Neural cell (in vitro differentiated cells): ENCODE results near the gene ICA1. TPM values are rescaled to one million over a fixed set of nuclear protein-coding genes. Genes with fewer than 3 reads are reported as not detected.

Experiments used
- H2AFZ ChIP-seq: fragments of 200-600, 300-800 bp; sonication (generic), shearing (Covaris generic); 2 replicates; pipeline ENCODE4 v1.6.0; 2014; ENCODE audit warnings: low read depth, mild to moderate bottlenecking, antibody characterized with exemption, low read length, moderate library complexity
- H3F3A ChIP-seq: fragments of 200-600 bp; shearing (Covaris generic); 2 replicates; pipeline ENCODE4 v1.6.1; 2016; ENCODE audit warnings: mild to moderate bottlenecking, moderate library complexity, mixed read lengths, antibody characterized with exemption, low read length; ENCODE audit not compliant: insufficient read depth, poor library complexity, severe bottlenecking
- H3K27ac ChIP-seq: fragments of 200-600, 300-800 bp; sonication (generic), shearing (Covaris generic); 2 replicates; pipeline ENCODE4 v1.5.1; 2014; ENCODE audit warnings: mild to moderate bottlenecking, low read length, moderate library complexity
- H3K27me3 ChIP-seq: fragments of 300-800, 200-600 bp; sonication (generic), shearing (Covaris generic); 2 replicates; pipeline ENCODE4 v1.6.0; 2014; ENCODE audit warnings: mild to moderate bottlenecking, low read depth, low read length, moderate library complexity; ENCODE audit not compliant: insufficient read depth
- H3K36me3 ChIP-seq: fragments of 300-800, 200-600 bp; sonication (generic), shearing (Covaris generic); 2 replicates; pipeline ENCODE4 v1.5.1; 2014; ENCODE audit warnings: mild to moderate bottlenecking, antibody characterized with exemption, low read length, moderate library complexity; ENCODE audit not compliant: insufficient read depth
- H3K4me2 ChIP-seq: fragments of 300-800, 200-600 bp; sonication (generic), shearing (Covaris generic); 2 replicates; pipeline ENCODE4 v1.6.0; 2014; ENCODE audit warnings: mild to moderate bottlenecking, low read length
- H3K4me3 ChIP-seq: fragments of 300-800, 200-600 bp; sonication (generic), shearing (Covaris generic); 2 replicates; pipeline ENCODE4 v1.5.1; 2014; ENCODE audit warnings: mild to moderate bottlenecking, low read length, moderate library complexity
- H3K79me2 ChIP-seq: fragments of 200-600 bp; shearing (Covaris generic); replicated peaks from 2 replicates; pipeline ENCODE4 v1.6.0; 2014; ENCODE audit warnings: mild to moderate bottlenecking, low read length, moderate library complexity; ENCODE audit not compliant: insufficient read depth
- H3K9ac ChIP-seq: fragments of 300-800, 200-600 bp; sonication (generic), shearing (Covaris generic); 2 replicates; pipeline ENCODE4 v1.6.1; 2016; ENCODE audit warnings: mild to moderate bottlenecking, low read length, mixed read lengths
- H3K9me2 ChIP-seq: fragments of 200-600 bp; shearing (Covaris generic); 2 replicates; pipeline ENCODE4 v1.6.1; 2016; ENCODE audit warnings: mild to moderate bottlenecking, low read length, mixed read lengths; ENCODE audit not compliant: insufficient read depth
- H3K9me3 ChIP-seq: fragments of 200-600, 300-800 bp; sonication (generic), shearing (Covaris generic); 2 replicates; pipeline ENCODE4 v1.6.1; 2016; ENCODE audit warnings: mild to moderate bottlenecking, mixed run types, low read length, moderate library complexity, mixed read lengths
- H4K20me1 ChIP-seq: fragments of 200-600 bp; shearing (Covaris generic); 2 replicates; pipeline ENCODE4 v1.6.1; 2016; ENCODE audit warnings: mild to moderate bottlenecking, mixed run types; ENCODE audit not compliant: insufficient read depth
- EP300 ChIP-seq: fragments of 450-650 bp; conservative IDR thresholded peaks from 2 replicates; pipeline ENCODE4 v1.6.1; 2014; ENCODE audit warnings: antibody characterized with exemption, mild to moderate bottlenecking, moderate library complexity; ENCODE audit not compliant: poor library complexity, severe bottlenecking
- EZH2 ChIP-seq: fragments of 200-600, 300-800 bp; shearing (Covaris generic), sonication (generic); IDR thresholded peaks from 2 replicates; pipeline ENCODE4 v1.6.1; 2014; ENCODE audit warnings: antibody characterized with exemption, low read length, borderline replicate concordance, mild to moderate bottlenecking; ENCODE audit not compliant: insufficient read depth, poor library complexity, severe bottlenecking
- MXI1 ChIP-seq: fragments of 450-650 bp; conservative IDR thresholded peaks from 2 replicates; pipeline ENCODE4 v1.6.1; 2014; ENCODE audit warnings: antibody characterized with exemption, mild to moderate bottlenecking; ENCODE audit not compliant: poor library complexity, severe bottlenecking
- POLR2AphosphoS5 ChIP-seq: IDR thresholded peaks from 2 replicates; pipeline ENCODE4 v1.6.1; 2012
- RAD21 ChIP-seq: fragments of 450-650 bp; conservative IDR thresholded peaks from 2 replicates; pipeline ENCODE4 v1.6.1; 2014; ENCODE audit warnings: antibody characterized with exemption, mild to moderate bottlenecking, moderate library complexity
- SMC3 ChIP-seq: fragments of 450-650 bp; conservative IDR thresholded peaks from 2 replicates; pipeline ENCODE4 v1.6.1; 2014; ENCODE audit warnings: antibody characterized with exemption, mild to moderate bottlenecking, moderate library complexity; ENCODE audit not compliant: poor library complexity
- TAF1 ChIP-seq: IDR thresholded peaks from 2 replicates; pipeline ENCODE4 v1.6.1; 2012; ENCODE audit warnings: low read depth
- polyA plus RNA-seq: library from polyadenylated mRNA; depleted of rRNA; stranded (reverse); fragments of >200 nt; gene quantifications from 2 replicates; pipeline ENCODE4 v1.2.3, GENCODE V29; 2014
- TF ChIP-seq, protein P1 (sequence below): fragments of 450-650 bp; IDR thresholded peaks from 2 replicates; pipeline ENCODE4 v1.5.1; 2014; ENCODE audit warnings: antibody characterized with exemption, mild to moderate bottlenecking, moderate library complexity; ENCODE audit not compliant: poor library complexity, severe bottlenecking
- TF ChIP-seq, protein P2 (sequence below): IDR thresholded peaks from 2 replicates; pipeline ENCODE4 v1.6.1; 2012; ENCODE audit warnings: borderline replicate concordance

ICA1 gene
- polyA plus RNA-seq, 1 donor from 2014 or later, result 18.6 TPM

DNA sequence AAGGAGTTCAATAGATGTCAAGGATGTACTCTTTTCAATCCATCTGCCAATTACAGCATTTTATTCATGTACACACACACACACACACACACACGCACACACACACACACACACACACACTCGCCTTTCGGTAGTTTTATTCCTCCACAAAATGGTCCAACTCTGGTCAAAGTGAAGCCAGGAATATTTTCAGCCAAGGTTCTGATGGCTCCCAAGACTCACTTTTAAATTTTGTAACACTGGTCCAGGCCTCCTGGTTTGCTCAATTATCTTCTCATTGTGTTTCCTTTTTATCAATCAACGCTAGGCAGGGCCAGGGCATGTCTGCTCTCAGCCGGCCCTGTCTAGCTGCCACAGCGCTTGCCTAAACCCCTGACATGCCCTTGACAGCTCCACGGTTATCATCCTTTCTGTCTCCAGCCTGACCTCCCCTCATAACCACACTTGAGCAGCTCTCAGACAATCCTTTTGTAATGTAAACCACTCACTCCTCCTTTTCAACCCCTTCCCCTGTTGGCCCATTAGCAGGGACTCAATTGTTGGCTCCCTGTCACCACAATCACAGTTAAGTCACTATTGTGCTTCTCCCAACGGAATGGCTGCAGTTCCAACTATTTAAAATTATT is 115.1 kb downstream of the ICA1 start:
- peak overlapping the region; percentile 36 for H3K4me3 ChIP-seq
- H3K4me2 ChIP-seq, result peak overlapping the region; percentile 44
- no peaks in the 10 kb centered on the region for H3K9me3 ChIP-seq
- peak overlapping the region; percentile 15 for H3K9ac ChIP-seq
- H3K79me2 ChIP-seq, result no peaks in the 10 kb centered on the region
- TF ChIP-seq EZH2 (no peak), POLR2AphosphoS5 (peak; percentile 82), EP300 (peak; percentile 94)
- peak overlapping the region; percentile 67 for H3K27ac ChIP-seq
- H4K20me1 ChIP-seq, result no peaks in the 10 kb centered on the region
- no peaks in the 10 kb centered on the region for H3K9me2 ChIP-seq
- no peak overlapping the region for H2AFZ ChIP-seq
- H3K36me3 ChIP-seq, result no peaks in the 10 kb centered on the region
- peaks cover 3% of the 10 kb centered on the region for H3F3A ChIP-seq
- H3K27me3 ChIP-seq, result no peaks in the 10 kb centered on the region

DNA sequence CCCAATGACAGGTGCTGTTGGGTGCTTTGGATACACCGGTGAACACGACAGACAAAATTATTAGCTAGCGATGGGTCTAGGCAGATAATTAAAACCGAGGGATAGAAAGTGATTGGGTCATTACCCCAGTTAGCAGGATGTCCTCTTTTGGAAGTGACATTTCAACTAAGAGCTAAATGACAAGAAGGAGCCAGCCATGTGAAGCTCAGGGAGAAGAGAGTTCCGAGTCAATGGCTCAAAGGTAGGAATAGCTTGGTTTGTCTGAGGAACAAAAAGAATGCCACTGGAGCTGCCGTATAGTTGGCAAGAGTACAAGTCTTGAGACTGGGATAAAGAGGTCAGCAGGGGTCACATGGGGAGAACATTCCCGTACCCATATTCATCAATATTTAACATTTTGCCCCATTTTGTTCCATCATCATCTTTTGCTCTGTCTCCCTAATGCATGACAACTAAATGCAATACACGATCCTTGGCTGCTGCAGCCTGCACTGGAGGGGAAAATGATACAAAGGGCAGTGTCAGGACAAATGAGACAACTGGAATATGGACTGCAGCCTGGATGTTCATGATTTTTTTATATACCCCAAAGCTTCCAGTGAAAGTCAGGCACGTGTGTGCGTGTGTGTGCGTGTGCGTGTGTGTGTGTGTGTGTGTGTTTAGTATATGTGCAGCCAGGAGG is 115.7 kb downstream of the ICA1 start:
- Histone ChIP-seq H3K9me2 (no peaks in the 10 kb centered on the region), H3K79me2 (no peaks in the 10 kb centered on the region), H3K4me3 (peak overlapping the region; percentile 36), H3K4me2 (no peak overlapping the region), H3K27me3 (no peaks in the 10 kb centered on the region), H3F3A (peaks cover 3% of the 10 kb centered on the region), H3K36me3 (no peaks in the 10 kb centered on the region), H3K9ac (peak overlapping the region; percentile 15), H4K20me1 (no peaks in the 10 kb centered on the region), H3K9me3 (no peaks in the 10 kb centered on the region), H2AFZ (no peak overlapping the region), H3K27ac (peak overlapping the region; percentile 67)
- TF ChIP-seq EZH2 (no peak), MXI1 (no peak), SMC3 (no peak)

DNA sequence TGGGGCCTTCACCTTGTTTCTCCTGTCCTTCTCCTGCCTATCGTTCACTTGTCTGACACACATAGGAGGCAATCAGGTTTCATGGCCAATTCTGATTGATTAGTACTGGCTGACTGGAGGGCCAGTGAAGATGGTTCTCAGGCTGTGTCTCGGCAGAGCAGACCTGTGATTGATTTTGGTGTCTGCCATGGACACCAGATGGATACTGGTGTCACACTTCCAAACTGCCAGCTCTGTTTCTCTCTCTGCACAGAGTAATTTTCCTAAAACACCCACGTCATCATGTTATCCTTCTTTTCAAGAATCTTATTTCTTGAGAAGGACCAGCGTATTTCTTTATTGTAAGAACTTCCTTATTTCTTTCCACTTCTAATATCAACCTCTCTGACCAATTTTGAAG is 117.1 kb downstream of the ICA1 start:
- H4K20me1 ChIP-seq, result no peaks in the 10 kb centered on the region
- H3K9me3 ChIP-seq, result no peaks in the 10 kb centered on the region
- no peaks in the 10 kb centered on the region for H3K36me3 ChIP-seq
- no peak overlapping the region for H3K27ac ChIP-seq
- H3K27me3 ChIP-seq, result no peaks in the 10 kb centered on the region
- H2AFZ ChIP-seq, result no peak overlapping the region
- H3K4me2 ChIP-seq, result no peak overlapping the region
- H3K4me3 ChIP-seq, result no peak overlapping the region
- TF ChIP-seq, protein P1, sequence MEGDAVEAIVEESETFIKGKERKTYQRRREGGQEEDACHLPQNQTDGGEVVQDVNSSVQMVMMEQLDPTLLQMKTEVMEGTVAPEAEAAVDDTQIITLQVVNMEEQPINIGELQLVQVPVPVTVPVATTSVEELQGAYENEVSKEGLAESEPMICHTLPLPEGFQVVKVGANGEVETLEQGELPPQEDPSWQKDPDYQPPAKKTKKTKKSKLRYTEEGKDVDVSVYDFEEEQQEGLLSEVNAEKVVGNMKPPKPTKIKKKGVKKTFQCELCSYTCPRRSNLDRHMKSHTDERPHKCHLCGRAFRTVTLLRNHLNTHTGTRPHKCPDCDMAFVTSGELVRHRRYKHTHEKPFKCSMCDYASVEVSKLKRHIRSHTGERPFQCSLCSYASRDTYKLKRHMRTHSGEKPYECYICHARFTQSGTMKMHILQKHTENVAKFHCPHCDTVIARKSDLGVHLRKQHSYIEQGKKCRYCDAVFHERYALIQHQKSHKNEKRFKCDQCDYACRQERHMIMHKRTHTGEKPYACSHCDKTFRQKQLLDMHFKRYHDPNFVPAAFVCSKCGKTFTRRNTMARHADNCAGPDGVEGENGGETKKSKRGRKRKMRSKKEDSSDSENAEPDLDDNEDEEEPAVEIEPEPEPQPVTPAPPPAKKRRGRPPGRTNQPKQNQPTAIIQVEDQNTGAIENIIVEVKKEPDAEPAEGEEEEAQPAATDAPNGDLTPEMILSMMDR, result no peak
- TF ChIP-seq, protein P2, sequence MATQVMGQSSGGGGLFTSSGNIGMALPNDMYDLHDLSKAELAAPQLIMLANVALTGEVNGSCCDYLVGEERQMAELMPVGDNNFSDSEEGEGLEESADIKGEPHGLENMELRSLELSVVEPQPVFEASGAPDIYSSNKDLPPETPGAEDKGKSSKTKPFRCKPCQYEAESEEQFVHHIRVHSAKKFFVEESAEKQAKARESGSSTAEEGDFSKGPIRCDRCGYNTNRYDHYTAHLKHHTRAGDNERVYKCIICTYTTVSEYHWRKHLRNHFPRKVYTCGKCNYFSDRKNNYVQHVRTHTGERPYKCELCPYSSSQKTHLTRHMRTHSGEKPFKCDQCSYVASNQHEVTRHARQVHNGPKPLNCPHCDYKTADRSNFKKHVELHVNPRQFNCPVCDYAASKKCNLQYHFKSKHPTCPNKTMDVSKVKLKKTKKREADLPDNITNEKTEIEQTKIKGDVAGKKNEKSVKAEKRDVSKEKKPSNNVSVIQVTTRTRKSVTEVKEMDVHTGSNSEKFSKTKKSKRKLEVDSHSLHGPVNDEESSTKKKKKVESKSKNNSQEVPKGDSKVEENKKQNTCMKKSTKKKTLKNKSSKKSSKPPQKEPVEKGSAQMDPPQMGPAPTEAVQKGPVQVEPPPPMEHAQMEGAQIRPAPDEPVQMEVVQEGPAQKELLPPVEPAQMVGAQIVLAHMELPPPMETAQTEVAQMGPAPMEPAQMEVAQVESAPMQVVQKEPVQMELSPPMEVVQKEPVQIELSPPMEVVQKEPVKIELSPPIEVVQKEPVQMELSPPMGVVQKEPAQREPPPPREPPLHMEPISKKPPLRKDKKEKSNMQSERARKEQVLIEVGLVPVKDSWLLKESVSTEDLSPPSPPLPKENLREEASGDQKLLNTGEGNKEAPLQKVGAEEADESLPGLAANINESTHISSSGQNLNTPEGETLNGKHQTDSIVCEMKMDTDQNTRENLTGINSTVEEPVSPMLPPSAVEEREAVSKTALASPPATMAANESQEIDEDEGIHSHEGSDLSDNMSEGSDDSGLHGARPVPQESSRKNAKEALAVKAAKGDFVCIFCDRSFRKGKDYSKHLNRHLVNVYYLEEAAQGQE, result no peak
- TF ChIP-seq EP300 (no peak), TAF1 (no peak), RAD21 (no peak), POLR2AphosphoS5 (no peak), MXI1 (no peak), EZH2 (no peak), SMC3 (no peak)
- H3F3A ChIP-seq, result peaks cover 3% of the 10 kb centered on the region
- no peaks in the 10 kb centered on the region for H3K79me2 ChIP-seq
- no peaks in the 10 kb centered on the region for H3K9me2 ChIP-seq
- H3K9ac ChIP-seq, result no peak overlapping the region
